ENCODE data around the gene MESP2. TPM values are rescaled to one million over a fixed set of nuclear protein-coding genes. Genes with fewer than 3 reads are reported as not detected.

Gene MESP2
- 0.32 and 0.78 TPM in 2 replicates for total RNA-seq

GRCh38 chr15:89776274-89777072 lies at the start of gene MESP2:
Gene MESP2, plus strand, starts transcription at chr15:89776332. Its CDS starts 26 bp downstream, at chr15:89776358.

GRCh38 chr15:89750560-89751542 lies 25.3 kb upstream of the MESP2 start, which contains the start of gene MESP1:
Gene MESP1, minus strand, starts transcription at chr15:89751249. Its CDS starts 18 bp downstream, at chr15:89751231.

Other genes starting within 250 kb of the MESP2 start
- 2.4 and 2.9 TPM in 2 replicates for gene TICRR, start 200.9 kb upstream of the MESP2 start, total RNA-seq
- gene KIF7, start 120.9 kb upstream of the MESP2 start, total RNA-seq, result 21.9 and 22.0 TPM in 2 replicates
- 0.91 and 1.2 TPM in 2 replicates for gene PLIN1, start 97.0 kb upstream of the MESP2 start, total RNA-seq
- 5.1 and 10.8 TPM in 2 replicates for gene PEX11A, start 85.6 kb upstream of the MESP2 start, total RNA-seq
- 0.26 and 0.32 TPM in 2 replicates for gene WDR93, start 85.5 kb upstream of the MESP2 start, total RNA-seq
- 0.26 and 0.43 TPM in 2 replicates for gene MESP1, start 25.1 kb upstream of the MESP2 start, total RNA-seq
- gene ANPEP, start 38.5 kb downstream of the MESP2 start, total RNA-seq, result 45.5 and 56.2 TPM in 2 replicates
- 61.3 and 84.5 TPM in 2 replicates for gene AP3S2, start 117.7 kb downstream of the MESP2 start, total RNA-seq
- gene ARPIN, start 136.6 kb downstream of the MESP2 start, total RNA-seq, result 17.0 and 17.2 TPM in 2 replicates
- 7.5 and 8.2 TPM in 2 replicates for gene ZNF710, start 225.0 kb downstream of the MESP2 start, total RNA-seq